Esophagus muscularis mucosa (tissue), 3 donors: ENCODE data around the gene BORCS8.

ENCODE experiments used
- POLR2A ChIP-seq: fragments of 450-650 bp; IDR thresholded peaks from one replicate; pipeline ENCODE4 v1.6.1; 2017; ENCODE audit warnings: antibody characterized with exemption, moderate library complexity, mild to moderate bottlenecking, low read depth
- POLR2AphosphoS5 ChIP-seq, 2 donors: sonication (generic); formaldehyde crosslinking; IDR thresholded peaks; one replicate each; pipeline ENCODE4 v1.6.1; 2017; ENCODE audit warnings: antibody characterized with exemption in 2 of 2
- TF ChIP-seq, protein P1 (sequence below), 3 experiments: fragments of 200-600 bp in 2 of 3; fragments of 450-650 bp in 1 of 3; sonication (generic) in 2 of 3; IDR thresholded peaks; one replicate each; pipeline ENCODE4 v1.5.1; 2017 to 2019; ENCODE audit warnings: antibody characterized with exemption in 3 of 3, mild to moderate bottlenecking in 2 of 3, moderate library complexity in 1 of 3

- TF ChIP-seq POLR2A (no peak), POLR2AphosphoS5 (IDR thresholded peaks at IDR 0.05) (no peak)
- TF ChIP-seq, protein P1, sequence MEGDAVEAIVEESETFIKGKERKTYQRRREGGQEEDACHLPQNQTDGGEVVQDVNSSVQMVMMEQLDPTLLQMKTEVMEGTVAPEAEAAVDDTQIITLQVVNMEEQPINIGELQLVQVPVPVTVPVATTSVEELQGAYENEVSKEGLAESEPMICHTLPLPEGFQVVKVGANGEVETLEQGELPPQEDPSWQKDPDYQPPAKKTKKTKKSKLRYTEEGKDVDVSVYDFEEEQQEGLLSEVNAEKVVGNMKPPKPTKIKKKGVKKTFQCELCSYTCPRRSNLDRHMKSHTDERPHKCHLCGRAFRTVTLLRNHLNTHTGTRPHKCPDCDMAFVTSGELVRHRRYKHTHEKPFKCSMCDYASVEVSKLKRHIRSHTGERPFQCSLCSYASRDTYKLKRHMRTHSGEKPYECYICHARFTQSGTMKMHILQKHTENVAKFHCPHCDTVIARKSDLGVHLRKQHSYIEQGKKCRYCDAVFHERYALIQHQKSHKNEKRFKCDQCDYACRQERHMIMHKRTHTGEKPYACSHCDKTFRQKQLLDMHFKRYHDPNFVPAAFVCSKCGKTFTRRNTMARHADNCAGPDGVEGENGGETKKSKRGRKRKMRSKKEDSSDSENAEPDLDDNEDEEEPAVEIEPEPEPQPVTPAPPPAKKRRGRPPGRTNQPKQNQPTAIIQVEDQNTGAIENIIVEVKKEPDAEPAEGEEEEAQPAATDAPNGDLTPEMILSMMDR (IDR thresholded peaks at IDR 0.05): no peak
These were observed 25.1 kb upstream of the BORCS8 start for GRCh38 chr19:19217099-19217498.
